ENCODE data around the gene SMARCA2. TPM values are rescaled to one million over a fixed set of nuclear protein-coding genes. Genes with fewer than 3 reads are reported as not detected.

The SMARCA2 gene
- total RNA-seq, 1 donor from 2014 or later = 99.2 TPM

DNA sequence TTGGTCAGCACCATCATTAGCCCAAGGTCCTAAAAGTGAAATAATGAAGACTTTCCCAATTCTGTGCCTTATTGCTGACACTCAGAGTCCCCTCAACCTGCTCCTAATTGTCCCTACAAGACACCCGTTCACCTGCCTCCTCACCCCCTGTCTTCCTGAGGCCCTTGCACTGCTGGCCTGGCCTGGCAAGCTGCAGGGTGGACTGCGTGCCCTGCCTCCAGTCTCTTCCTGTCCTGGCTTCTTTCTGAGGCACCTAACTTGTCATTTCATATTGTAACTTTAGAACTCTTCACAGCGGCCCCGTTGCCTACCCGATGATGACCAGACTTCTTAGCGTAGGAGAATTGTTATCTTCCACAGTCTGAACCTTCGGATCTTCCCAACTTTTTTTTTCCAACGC is 153.9 kb downstream of the SMARCA2 start:
- no peak for DNase-seq (ENCODE audit: low spot score)

DNA sequence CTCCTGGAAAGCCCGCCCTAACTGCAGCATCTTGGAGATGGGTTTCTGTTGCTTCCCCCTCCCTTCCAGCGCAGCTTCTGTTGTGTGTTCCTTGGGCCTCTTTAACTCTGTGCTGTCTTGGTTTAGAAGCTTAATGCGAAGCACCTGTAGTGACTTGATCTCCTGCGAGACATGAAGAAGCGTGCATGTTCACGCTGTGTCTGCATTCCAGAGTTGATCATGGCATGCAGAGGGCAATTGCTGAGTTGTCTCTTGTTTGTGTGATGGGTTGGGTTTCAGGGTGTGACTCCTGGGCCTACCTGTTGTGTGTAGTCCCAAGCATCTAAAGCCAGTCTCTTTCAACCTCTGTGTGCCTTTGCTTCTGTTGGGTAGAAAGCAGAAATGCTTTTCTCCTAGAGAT is 155.6 kb downstream of the SMARCA2 start:
- peak; percentile 63 for DNase-seq (ENCODE audit: low spot score)

DNA sequence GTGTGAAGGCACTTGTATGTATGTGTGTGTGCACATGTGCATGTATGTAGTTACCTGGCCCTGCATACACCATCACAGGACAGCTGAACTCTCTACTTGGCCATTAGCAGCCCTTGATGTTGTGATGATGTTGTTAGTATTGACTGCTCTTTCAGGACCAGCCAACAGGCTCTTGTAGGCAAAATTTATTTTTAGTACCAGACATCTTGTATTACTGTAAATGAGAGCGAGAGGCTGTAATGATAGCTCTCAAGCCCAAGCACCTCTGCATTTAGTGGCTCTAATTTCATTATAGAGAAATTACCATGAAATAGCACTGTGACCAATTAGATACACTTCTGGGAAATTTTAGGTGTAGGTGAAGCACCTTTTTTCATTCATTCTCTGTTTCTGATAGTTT is 158.0 kb downstream of the SMARCA2 start:
- no peak for DNase-seq (ENCODE audit: low spot score)

DNA sequence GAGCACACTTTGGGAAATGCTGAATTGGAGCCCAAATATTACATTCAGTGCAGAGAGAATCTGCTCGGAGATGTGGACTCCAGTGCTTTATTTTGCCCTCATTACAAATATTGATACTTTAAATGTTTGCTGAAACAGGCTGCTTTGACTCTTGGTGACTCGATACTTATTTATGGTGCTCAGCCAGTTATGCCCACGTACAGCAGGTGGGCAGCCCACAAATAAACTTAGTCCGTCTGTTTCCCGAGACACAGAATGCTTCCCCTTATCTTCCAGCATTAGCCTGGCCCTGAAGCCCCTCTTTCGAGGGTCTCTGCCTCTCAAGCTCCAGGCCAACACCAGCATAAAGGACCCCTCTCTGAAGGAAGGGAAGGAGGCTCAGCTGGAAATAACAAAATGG is 158.7 kb downstream of the SMARCA2 start:
- no peak for DNase-seq (ENCODE audit: low spot score)

DNA sequence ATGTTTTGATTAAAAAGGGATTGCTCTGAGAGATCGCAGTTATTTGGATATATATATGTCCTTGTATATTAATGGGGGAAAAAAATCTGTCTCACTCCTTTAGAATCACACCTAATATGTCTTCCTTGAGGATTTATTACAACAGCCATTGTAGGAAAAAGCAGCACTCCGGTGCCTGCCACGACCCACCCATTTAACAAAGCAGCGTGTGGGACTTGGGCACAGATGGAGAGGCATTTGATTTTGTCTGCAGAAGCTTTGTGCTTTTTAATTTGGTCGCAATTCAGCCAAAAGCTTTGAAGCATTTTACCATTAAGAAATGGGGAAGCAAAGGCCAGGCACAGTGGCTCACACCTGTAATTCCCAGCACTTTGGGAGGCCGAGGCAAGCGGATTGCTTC is 159.2 kb downstream of the SMARCA2 start:
- DNase-seq (ENCODE audit: low spot score) = no peak

DNA sequence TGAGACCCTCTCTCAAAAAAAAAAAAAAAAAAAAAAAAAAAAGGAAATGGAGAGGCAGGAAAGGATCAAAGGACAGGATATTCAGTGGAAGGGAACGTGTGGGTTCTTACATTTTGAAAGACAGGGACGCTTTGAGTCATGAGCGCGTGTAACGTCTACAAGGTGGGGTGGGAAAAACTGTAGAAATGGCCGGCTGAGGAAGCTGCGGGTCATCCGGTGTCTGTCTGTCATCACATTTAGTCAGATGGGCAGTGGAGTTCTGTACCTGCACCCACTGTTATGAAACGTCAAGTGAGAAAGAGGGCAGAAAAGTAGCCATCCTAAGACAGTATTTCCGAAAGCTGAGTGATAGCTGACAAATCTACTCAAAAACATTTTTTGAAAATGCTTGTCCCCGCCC is 159.8 kb downstream of the SMARCA2 start:
- DNase-seq (ENCODE audit: low spot score) = no peak

DNA sequence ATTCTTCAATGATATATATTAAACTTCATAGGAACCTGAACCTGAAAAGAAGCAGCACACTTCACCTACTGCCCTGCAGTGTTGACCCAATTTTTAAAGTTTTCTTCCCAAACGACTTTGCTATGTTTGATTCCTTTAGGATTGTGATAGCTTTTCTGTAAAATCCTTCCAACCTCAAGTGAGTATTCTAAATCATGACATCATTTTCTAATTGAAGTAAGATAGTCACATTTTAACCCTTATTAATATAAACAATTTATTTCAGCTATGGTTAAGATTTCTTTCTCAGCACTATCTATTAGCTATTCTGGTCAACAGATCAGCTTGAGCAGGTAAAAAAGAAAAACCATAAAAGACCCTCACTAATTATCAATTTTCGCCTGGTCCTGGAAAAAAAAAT is 162.0 kb downstream of the SMARCA2 start:
- DNase-seq (ENCODE audit: low spot score) = no peak

DNA sequence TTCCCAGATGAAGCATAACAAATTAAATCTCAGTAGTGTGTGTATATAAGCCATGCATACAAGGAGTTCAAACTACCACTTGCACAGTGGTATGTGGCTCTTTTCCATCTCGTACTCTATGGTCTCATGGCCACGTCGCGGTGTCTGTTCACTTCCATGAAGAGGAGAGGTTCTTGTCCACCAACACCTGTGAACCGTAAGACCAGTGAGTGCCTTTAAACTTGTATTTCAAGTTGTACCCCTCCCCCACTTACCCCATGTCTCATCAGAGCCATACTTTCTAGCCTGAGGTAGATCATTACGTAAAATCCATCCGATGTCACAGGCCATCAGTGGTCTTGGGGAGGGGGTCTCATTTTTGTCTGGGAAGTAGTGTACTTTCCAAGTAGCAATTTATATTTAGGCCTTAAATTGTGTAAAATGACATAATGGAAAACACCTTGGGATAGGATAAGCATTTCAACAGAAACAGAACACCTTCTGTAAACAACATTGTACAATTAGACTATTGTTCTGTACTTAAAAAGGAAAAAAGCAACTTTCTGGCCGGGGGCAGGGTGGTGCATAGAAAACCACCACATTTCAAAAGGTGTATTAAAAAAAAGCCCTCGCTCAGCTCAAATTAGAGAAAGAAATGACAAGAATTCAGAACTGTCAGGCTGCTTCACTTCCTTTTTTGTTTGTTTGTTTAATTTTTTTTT is 163.0 kb downstream of the SMARCA2 start:
- DNase-seq (ENCODE audit: low spot score) = no peak

DNA sequence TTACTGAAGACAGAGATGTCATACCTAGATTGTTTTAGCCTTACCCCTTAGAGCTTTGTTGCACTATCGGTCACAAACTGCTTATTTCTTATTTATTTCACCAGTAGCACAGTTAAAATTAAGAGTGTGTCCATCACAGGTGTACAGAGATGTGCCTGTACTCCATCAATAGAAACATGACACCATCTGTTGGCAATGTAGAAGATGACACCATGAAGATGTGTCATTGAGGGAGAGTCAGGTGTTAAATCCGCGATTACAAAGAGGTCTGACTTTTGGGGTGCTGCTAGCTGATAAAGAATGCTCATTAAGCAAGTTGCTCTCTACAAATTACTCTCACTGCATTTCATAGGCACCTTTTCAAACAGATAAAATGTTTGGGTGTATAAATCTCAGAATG is 164.4 kb downstream of the SMARCA2 start:
- no peak for DNase-seq (ENCODE audit: low spot score)

DNA sequence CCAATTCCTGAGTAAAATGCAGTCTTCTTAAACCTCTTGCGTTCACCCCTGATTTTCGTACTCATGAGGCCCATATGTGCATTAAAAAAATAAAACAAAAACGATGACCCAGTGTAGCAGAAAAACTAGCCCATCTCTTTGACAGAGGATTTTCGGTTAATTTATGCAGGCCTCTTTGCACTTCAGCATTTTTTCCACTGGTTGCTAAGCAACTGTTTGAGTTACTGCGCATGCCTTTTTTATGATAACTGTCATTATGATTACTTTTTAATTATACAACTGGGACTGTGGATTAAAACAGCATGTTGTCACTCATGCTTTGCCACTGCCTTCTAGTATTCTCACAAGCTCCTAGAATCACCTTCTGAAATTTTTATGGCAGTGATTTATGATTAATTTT is 165.0 kb downstream of the SMARCA2 start:
- DNase-seq (ENCODE audit: low spot score) = peak; percentile 40

DNA sequence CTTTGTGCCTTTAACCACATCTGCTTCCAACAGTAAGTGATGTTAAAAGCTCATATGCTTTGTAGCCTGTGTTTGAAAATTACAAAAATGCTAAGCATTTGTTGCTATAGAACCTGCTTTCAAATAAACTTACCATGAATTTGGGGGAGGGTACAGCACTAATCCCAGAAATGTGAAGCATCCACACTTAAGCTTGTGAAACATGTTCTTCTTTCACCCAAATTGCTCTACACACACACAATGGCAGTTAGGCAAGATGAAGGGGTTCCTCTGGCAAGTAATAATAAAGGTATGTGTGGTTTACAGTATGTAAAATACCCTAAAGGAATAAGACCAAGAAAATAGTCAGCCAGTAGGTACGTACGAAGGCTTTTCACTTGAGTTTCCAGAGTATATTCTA is 165.6 kb downstream of the SMARCA2 start:
- peak; percentile 9 for DNase-seq (ENCODE audit: low spot score)

DNA sequence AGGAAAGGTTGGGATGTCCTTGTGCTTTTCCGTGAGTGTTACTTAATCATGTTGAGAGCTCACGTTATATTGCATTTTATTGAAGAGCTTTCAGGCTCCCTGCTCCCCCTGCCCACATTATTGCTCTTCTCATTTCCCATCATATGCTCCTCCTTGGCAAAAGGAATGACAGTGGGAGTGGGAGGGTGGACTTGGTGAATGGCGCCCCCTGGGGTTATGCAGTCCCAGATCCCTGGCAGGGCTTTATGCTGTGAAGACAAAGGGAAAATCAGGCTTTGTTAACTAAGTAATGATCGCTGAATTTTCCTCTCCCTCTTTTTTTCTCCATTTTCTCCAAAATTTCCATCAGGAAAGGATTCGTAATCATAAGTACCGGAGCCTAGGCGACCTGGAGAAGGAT is 166.6 kb downstream of the SMARCA2 start:
- no peak for DNase-seq (ENCODE audit: low spot score)

DNA sequence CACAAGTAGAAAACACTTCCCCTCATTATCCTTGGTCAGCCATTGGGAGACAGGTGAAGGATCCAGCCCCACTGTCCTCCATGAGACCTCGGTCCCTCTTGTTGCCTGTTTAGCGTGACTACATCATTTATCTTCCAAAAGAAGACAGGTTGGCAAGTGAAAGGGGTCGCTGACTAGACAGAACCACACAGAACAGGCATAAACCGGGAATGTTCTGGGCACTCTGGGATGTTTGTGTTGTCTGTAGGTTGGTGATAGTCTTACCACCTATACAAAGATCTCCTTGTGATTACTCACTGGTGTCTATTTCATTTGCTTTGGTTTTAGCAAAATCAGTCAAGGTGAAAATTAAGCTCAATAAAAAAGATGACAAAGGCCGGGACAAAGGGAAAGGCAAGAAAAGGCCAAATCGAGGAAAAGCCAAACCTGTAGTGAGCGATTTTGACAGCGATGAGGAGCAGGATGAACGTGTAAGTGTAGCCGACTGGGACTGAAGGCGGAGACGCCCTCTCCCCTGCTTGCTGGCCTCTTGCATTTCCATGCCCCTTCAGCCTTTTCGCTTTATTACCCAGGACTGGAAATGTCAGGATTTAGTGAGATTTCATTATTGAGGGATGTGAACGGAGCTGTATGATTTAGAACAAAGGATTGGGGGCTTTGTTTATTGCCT is 175.9 kb downstream of the SMARCA2 start:
- no peak for DNase-seq (ENCODE audit: low spot score)

DNA sequence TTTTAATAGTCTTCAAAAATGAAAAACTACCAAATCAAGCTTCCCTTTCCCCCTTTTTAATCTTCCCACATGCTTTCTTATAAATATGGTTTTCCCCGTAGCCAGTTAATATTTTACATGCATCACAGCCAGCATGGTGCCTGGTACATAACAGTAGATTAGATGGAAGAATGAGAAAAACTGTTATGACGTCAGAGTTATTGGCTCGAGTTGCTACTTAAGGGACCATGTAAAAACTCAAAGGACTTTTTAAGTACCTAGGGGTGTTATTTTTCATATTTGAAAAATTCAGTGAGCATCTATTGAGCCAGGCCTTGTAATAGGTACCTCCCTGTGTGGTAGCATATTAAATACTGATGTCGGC is 176.4 kb downstream of the SMARCA2 start:
- DNase-seq (ENCODE audit: low spot score) = no peak

DNA sequence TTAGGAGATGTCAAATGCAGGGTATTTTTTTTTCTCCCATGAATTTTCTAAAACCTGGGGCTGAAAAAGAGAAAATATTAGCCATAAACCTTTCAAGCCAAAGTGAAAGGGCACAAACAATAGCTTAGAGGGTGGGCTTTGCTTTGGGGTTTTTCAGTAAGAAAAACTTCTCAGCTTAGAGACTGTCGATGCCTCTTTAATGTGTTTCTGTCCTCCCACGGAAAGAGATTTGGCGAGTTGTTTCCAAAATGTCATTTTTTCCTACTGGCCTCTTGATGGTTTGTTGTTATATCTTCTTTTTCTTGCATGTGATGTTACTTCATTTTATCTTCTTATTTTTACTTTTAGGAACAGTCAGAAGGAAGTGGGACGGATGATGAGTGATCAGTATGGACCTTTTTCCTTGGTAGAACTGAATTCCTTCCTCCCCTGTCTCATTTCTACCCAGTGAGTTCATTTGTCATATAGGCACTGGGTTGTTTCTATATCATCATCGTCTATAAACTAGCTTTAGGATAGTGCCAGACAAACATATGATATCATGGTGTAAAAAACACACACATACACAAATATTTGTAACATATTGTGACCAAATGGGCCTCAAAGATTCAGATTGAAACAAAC is 177.3 kb downstream of the SMARCA2 start:
- no peak for DNase-seq (ENCODE audit: low spot score)

DNA sequence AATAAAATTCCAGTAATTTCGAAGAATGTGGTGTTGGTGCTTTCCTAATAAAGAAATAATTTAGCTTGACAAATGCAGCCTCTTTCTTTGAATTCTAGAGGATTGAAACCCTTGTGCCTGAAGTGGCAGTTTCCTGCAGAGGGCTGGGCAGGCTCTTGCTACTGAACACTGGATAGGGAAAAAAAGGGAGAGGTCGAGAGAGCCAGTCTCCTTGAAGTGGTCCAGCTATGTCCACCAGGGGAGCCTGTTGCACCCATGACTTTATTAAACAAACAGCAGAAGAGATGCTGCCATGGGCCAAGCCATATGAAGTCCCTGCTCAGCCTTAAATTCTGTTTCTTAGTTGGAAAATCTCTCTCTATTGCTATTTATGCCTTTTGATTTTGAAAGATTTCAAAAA is 178.4 kb downstream of the SMARCA2 start:
- no peak for DNase-seq (ENCODE audit: low spot score)

DNA sequence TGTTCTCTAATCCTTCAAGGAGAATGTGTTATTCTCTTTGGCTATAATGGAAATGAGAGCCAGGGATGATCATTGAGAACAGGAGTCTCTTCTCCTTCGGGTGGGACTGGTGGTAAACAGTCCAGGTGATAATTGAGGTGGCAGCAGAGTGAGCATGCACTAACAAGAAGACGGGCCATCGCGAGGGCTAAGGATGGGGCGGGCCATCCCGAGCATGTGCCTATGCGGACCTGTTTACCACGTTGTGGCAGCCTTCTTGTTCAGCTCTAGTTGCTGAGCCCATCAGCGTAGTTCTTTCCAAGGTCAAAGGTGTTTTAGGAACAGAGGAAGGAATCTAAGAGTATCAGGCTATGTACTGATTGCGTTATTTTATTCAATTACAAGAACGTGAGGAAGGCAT is 180.1 kb downstream of the SMARCA2 start:
- DNase-seq (ENCODE audit: low spot score) = no peak

DNA sequence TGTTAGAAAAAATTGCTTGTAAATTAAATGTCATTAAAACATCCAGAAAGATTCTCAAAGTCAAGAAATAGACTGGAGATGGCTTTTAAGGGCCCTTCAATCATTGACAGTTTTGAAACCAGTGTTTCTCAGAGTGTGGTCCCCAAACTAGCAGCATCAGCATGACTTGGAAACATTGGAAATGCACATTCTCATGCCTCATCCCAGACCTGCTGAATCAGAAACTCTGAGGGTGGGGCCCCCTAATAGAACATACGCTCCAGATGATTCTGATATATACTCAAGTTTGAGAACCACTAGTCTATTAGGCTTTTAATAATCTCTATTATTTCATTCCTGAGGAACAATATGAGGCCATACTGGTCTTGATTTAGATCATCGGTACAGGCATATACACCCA is 181.6 kb downstream of the SMARCA2 start:
- DNase-seq (ENCODE audit: low spot score) = no peak

DNA sequence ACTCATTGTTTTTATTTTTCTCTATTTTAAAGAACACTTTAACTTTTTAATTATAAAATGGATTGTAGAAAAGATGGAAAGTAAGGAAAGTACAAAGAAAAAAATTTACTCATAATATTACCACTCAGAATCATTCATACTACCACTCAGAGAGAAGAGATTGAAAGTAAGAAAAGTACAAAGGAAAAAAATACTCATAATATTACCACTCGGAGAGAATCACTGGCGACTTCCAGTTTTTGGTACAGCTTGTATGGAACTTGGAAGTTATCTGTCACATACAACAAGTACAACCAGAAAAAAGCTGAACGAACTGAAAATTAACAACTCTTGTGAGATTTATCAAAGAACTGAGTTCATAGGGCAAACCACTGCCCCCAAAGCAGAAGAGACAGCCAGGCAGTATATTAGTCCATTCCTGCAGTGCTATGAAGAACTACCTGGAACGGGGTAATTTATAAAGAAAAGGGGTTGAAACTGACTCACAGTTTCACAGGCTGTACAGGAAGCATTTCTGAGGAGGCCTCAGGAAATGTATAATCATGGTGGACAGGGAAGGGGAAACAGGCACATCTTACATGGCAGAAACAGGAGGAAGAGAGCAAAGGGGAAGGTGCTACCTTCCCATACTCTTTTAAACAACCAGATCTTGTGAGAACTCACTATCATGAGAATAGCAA is 183.9 kb downstream of the SMARCA2 start:
- no peak for DNase-seq (ENCODE audit: low spot score)

DNA sequence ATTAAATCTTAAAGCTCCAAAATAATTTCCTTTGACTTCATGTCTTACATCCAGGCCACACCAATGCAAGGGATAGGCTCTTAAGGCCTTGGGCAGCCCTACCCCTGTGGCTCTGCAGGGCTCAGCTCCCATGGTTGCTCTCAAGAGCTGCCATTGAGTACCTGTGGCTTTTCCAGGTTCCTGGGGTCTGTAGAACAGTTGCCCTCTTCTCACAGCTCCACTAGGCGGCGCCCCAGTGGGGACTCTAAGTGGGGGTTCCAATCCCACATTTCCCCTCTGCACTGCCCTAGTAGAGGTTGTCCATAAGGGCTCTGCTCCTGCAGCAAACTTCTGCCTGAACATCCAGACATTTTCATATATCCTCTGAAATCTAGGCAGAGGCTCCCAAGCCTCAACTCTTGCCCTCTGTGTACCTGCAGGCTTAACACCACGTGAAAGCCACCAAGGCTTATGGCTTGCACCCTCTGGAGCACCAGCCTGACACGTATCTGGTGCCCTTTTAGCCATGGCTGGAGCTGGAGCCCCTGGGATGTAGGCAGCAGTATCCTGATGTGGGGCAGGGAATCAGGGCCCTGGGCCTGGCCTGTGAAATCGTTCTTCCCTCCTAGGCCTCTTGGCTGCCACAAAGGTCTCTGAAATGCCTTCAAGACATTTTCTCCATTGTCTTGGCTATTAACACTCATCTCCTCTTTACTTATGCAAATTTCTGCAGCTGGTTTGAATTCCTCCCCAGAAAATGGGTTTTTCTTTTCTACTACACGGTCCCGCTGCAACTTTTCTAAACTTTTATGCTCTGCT is 185.1 kb downstream of the SMARCA2 start:
- DNase-seq (ENCODE audit: low spot score) = no peak

DNA sequence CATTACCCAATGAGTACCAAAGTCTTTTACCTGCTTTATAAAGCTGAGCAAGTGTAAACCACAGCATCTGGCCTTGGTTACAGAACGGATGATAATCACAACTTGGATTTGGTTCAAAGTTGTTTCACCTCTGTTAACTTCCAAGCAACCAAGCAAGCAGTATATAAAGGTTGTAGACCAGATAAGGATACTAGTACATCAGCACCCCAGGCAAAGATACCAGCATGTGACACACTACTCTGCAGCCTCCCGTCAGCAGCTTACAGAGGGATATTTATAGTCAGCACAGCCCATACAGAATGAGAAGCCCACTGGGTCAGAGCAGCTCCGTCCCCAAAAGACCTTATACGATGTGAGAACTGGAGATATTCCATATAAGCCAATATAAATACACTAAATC is 193.3 kb downstream of the SMARCA2 start:
- DNase-seq (ENCODE audit: low spot score) = peak; percentile 36

DNA sequence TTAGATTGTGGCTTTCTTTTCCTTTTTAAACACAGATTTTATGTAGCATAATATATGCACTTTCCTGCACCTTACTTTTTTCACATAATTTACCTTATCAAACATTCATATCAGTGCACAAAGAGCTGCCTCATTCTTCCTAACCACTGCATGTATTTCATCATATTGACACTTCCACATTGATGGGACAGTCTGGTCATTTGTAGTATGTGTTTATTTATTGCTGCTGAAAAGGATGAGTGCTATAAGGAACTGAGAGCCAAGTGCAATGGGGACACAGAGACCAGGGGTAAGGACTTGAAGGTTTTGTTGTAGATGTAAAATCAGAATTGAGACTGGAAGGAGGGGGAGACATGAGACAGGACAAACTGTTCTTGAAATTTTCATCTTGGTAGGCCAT is 193.8 kb downstream of the SMARCA2 start:
- DNase-seq (ENCODE audit: low spot score) = no peak
